Activated CD8-positive, alpha-beta memory T cell treated with anti-CD3 and anti-CD28 coated beads, Interleukin-2, amount 50 U/mL, for 48 hours (primary cell): ENCODE measurements around the gene ARF1.

Experiments
- DNase-seq: peaks from one replicate; pipeline ENCODE4 v3.0.0-alpha.2; 2020

ARF1 gene

GRCh38 chr1:228071839-228072657, 10.5 kb upstream of the ARF1 start:
- no peak for DNase-seq

- no peak for DNase-seq
These were observed 9.9 kb upstream of the ARF1 start for GRCh38 chr1:228072658-228073043.

GRCh38 chr1:228073061-228073856, 9.2 kb upstream of the ARF1 start:
- DNase-seq, result no peak

GRCh38 chr1:228073857-228074545, 8.5 kb upstream of the ARF1 start:
- DNase-seq, result no peak

GRCh38 chr1:228074954-228075730, 7.4 kb upstream of the ARF1 start:
- DNase-seq, result no peak

- DNase-seq, result no peak
These were observed 6.7 kb upstream of the ARF1 start for GRCh38 chr1:228075801-228076271.

- DNase-seq, result no peak
These were observed 5.6 kb upstream of the ARF1 start for GRCh38 chr1:228076796-228077430.

GRCh38 chr1:228077565-228078330, 4.8 kb upstream of the ARF1 start:
- no peak for DNase-seq

GRCh38 chr1:228079013-228079412, 3.5 kb upstream of the ARF1 start:
- no peak for DNase-seq

GRCh38 chr1:228079601-228080263, 2.8 kb upstream of the ARF1 start:
- no peak for DNase-seq

- DNase-seq, result no peak
These were observed 1.4 kb upstream of the ARF1 start for GRCh38 chr1:228081144-228081543.

GRCh38 chr1:228081578-228082213, 812 bp upstream of the ARF1 start:
- DNase-seq, result no peak

- DNase-seq, result peak; percentile 69
These were observed 686 bp downstream of the ARF1 start for GRCh38 chr1:228082918-228083870.

GRCh38 chr1:228083871-228084278, 1.4 kb downstream of the ARF1 start:
- no peak for DNase-seq

- no peak for DNase-seq
These were observed 1.8 kb downstream of the ARF1 start for GRCh38 chr1:228084325-228084724.

- DNase-seq, result no peak
These were observed 2.3 kb downstream of the ARF1 start for GRCh38 chr1:228084797-228085196.

- DNase-seq, result no peak
These were observed 2.9 kb downstream of the ARF1 start for GRCh38 chr1:228085287-228085951.

GRCh38 chr1:228087771-228088251, 5.3 kb downstream of the ARF1 start:
- no peak for DNase-seq
